ENCODE measurements around the gene PKN2. TPM values are rescaled to one million over a fixed set of nuclear protein-coding genes. Genes with fewer than 3 reads are reported as not detected.

Gene PKN2
- total RNA-seq, 4 donors from 2014 or later: 47.5 to 89.9 (median 55.5) TPM

DNA sequence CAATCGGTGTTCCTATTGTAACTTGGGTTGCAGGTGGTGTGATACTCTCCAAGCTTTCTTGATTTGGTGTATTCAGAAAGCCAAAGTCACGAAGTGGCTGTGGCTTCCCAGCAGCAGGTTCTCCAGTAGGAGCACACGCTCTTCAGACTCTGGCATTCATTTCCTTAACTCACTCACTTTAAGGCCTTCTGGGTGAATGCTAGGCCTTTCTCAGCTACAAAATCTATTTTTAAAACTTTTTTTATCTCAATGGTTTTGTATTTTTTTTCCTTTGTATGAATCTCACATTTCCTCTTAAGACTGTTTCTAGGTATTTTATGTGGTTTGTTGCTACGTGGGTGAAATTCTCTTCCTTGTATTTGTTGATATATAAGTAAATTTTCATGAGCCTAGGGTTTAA lies 22.9 kb upstream of the PKN2 start:
- H3K4me1 ChIP-seq: no peaks in the 10 kb centered on the region
- DNase-seq: no peak
- no peaks in the 10 kb centered on the region for H3K9me3 ChIP-seq
- TF ChIP-seq POLR2A (IDR thresholded peaks at IDR 0.05): no peak
- TF ChIP-seq, protein P1, sequence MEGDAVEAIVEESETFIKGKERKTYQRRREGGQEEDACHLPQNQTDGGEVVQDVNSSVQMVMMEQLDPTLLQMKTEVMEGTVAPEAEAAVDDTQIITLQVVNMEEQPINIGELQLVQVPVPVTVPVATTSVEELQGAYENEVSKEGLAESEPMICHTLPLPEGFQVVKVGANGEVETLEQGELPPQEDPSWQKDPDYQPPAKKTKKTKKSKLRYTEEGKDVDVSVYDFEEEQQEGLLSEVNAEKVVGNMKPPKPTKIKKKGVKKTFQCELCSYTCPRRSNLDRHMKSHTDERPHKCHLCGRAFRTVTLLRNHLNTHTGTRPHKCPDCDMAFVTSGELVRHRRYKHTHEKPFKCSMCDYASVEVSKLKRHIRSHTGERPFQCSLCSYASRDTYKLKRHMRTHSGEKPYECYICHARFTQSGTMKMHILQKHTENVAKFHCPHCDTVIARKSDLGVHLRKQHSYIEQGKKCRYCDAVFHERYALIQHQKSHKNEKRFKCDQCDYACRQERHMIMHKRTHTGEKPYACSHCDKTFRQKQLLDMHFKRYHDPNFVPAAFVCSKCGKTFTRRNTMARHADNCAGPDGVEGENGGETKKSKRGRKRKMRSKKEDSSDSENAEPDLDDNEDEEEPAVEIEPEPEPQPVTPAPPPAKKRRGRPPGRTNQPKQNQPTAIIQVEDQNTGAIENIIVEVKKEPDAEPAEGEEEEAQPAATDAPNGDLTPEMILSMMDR (IDR thresholded peaks at IDR 0.05): no peak
- 64 to 81% methylated on average over 4 of the region's 4 CpGs for WGBS, 2 donors
- intact Hi-C loops (cut with DNase I): no loop called here
- H3K27ac ChIP-seq: no peak overlapping the region
- H3K4me3 ChIP-seq (replicated peaks in 1 of 3): no peak overlapping the region
- no peaks in the 10 kb centered on the region for H3K27me3 ChIP-seq
- no peaks in the 10 kb centered on the region for H3K36me3 ChIP-seq

DNA sequence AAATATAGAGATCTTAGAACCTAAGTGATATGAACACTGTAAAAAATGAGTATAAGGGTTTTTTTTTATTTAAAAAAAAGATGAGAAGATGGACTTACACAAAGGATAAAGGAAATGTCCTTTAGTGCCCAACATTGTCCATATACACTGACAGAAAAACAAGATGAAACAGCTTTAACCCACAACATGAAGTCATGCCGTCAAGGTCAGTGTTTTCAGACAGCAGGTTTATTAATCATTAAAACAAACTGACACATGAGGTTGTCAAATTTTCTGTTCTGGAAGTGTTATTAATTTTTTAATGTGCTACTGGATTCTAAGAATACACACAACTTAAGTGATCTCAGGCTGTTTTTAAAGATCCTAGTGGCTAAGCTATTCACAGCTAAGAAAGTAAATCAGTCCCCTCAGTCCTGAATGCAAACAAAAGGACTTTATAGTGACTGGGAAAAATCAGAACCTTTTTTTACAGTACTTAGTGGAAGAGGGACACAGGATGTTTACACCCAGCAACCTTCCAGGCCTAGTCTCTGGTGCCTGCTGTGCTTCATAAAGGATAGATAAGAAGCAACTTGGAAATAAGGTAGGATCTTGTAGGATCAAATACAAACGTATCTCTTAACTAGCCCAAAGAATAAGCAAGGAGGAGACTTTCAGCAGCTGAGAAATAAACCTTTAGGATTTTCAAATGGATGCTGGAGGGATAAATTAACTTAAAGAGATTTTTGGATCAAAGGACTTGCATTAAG lies 21.9 kb upstream of the PKN2 start:
- H3K4me1 ChIP-seq: no peaks in the 10 kb centered on the region
- 58 to 59% methylated on average over 2 of the region's 2 CpGs for whole genome bisulfite sequencing, 2 donors
- H3K27ac ChIP-seq: no peak overlapping the region
- DNase-seq: no peak
- intact Hi-C loops (cut with DNase I): no loop called here
- no peaks in the 10 kb centered on the region for H3K27me3 ChIP-seq
- no peak overlapping the region for H3K4me3 ChIP-seq (replicated peaks in 1 of 3)
- no peaks in the 10 kb centered on the region for H3K9me3 ChIP-seq
- TF ChIP-seq POLR2A (IDR thresholded peaks at IDR 0.05): no peak
- TF ChIP-seq, protein P1 (IDR thresholded peaks at IDR 0.05): no peak
- H3K36me3 ChIP-seq: no peaks in the 10 kb centered on the region

DNA sequence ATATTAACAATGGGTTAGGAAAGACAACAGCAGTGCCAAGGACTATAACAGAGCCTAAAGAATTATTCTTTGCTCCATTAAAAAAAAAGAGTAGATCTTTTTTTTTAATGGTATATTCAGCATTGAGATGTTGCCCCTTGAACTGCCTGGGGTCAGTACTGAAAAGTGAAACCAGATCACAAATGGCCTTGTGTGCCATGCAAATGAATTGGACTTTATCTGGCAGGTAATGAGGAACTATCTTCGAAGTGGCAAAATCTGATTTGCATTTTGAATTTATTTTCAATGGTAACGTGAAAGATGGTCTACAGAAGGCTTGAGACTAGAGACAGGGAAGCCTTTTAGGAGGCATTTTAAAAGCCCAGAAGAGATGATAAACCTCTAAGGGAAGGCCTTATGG lies 21.4 kb upstream of the PKN2 start:
- 65 to 78% methylated on average over 2 of the region's 2 CpGs for WGBS, 2 donors
- DNase-seq: no peak
- Histone ChIP-seq H3K4me3 (replicated peaks in 1 of 3) (no peak overlapping the region), H3K4me1 (no peaks in the 10 kb centered on the region), H3K27ac (no peak overlapping the region), H3K36me3 (no peaks in the 10 kb centered on the region), H3K9me3 (no peaks in the 10 kb centered on the region), H3K27me3 (no peaks in the 10 kb centered on the region)
- intact Hi-C loops (cut with DNase I): no loop called here
- no peak for TF ChIP-seq POLR2A (IDR thresholded peaks at IDR 0.05)
- TF ChIP-seq, protein P1 (IDR thresholded peaks at IDR 0.05): no peak

DNA sequence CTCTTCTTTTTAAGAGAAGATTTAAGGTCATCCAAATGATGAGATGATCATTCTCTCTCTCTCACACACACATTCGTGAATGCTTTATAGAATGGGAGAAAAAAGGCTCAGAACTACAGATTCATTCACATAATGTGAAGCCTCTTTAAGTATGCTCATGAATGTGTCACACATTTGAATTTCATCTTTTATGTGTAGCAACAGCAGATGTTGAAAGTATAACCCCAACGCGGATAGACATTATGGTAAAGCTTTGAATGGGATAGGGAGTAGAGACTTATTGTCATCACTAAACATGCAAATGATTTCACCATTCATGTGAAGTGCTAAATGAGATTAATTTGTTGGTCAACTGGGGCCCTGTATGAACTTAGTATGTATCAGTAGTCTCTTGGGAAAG lies 15.7 kb upstream of the PKN2 start:
- no peak overlapping the region for H3K4me3 ChIP-seq (replicated peaks in 1 of 3)
- DNase-seq: no peak
- no peaks in the 10 kb centered on the region for H3K4me1 ChIP-seq
- no peaks in the 10 kb centered on the region for H3K36me3 ChIP-seq
- WGBS, 2 donors: 91 to 95% methylated on average over 3 of the region's 3 CpGs
- no peak for TF ChIP-seq POLR2A (IDR thresholded peaks at IDR 0.05)
- TF ChIP-seq, protein P1 (IDR thresholded peaks at IDR 0.05): no peak
- no peaks in the 10 kb centered on the region for H3K27me3 ChIP-seq
- H3K27ac ChIP-seq: no peak overlapping the region
- intact Hi-C loops (cut with DNase I): no loop called here
- H3K9me3 ChIP-seq: no peaks in the 10 kb centered on the region

DNA sequence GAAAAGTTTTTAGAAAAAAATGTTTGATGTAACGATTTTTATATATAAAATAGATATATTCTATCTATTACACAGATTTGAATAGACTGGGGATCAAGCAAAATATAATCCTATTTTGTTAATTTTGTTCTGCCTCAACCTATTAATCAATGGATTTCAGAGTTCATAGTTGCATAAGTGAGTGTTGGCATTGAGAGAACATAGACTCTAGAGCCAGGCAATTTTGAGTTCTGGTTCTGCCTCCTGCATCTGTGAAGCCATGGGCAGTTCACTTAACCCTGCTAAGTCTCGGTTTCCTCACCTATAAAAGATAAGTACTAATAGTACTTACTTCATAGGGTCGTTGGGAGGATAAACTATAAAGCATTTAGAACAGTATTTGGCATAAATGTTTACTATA lies 13.6 kb upstream of the PKN2 start:
- intact Hi-C loops (cut with DNase I): no loop called here
- Histone ChIP-seq H3K27ac (no peak overlapping the region), H3K36me3 (no peaks in the 10 kb centered on the region), H3K9me3 (no peaks in the 10 kb centered on the region), H3K4me3 (replicated peaks in 1 of 3) (no peak overlapping the region), H3K27me3 (no peaks in the 10 kb centered on the region), H3K4me1 (no peaks in the 10 kb centered on the region)
- TF ChIP-seq, protein P1 (IDR thresholded peaks at IDR 0.05): no peak
- no peak for TF ChIP-seq POLR2A (IDR thresholded peaks at IDR 0.05)
- 79 to 86% methylated on average over 3 of the region's 3 CpGs for WGBS, 2 donors
- no peak for DNase-seq

All from thyroid gland (tissue), 4 donors.